GM12878 (cell line): Measurements from ENCODE around the gene ATP2B1. TPM values are rescaled to one million over a fixed set of nuclear protein-coding genes. Genes with fewer than 3 reads are reported as not detected.

ENCODE experiments used
- ATAC-seq: fragments of 200-7000 bp; cut with Tn5 transposase; 3 replicates; pipeline ENCODE4 v1.9.1; 2020; ENCODE audit warnings: mild to moderate bottlenecking, moderate library complexity
- BruUV-seq: library from RNA; stranded (reverse); fragments of 400-500 nt; replicated peaks from 2 replicates; lab custom pipeline; 2021; lab: Mats Ljungman, UMichigan
- CTCF ChIA-PET: fragments of 300-600 bp; sonication (Branson Sonifier 250); formaldehyde crosslinking; extraction: SDS; loops from one replicate; lab custom pipeline; 2021; ENCODE audit warnings: inconsistent platforms; lab: Yijun Ruan, JAX
- POLR2A ChIA-PET: fragments of 350-600 bp; formaldehyde crosslinking; extraction: SDS; loops from one replicate; lab custom pipeline; 2021; ENCODE audit warnings: inconsistent platforms; lab: Charles Lee
- RAD21 ChIA-PET: fragments of 300-600 bp; sonication (Branson Sonifier 250); formaldehyde crosslinking; loops from one replicate; lab custom pipeline; 2023; ENCODE audit warnings: antibody characterized with exemption; ENCODE audit not compliant: unreplicated experiment; lab: Charles Lee
- SMC1A ChIA-PET: fragments of 300-600 bp; sonication (Branson Sonifier 250); formaldehyde crosslinking; loops from one replicate; lab custom pipeline; 2023; ENCODE audit not compliant: unreplicated experiment, uncharacterized antibody; lab: Charles Lee
- DNase-seq: peaks from one replicate; pipeline ENCODE4 v3.0.0-alpha.2; 2011; ENCODE audit warnings: low read depth, low spot score
- FAIRE-seq: peaks from 3 replicates; lab custom pipeline; 2011; peaks lifted over from hg19 to GRCh38; lab: Jason Lieb, UNC
- H2AFZ ChIP-seq: 2 replicates; pipeline ENCODE4 v1.6.0; 2011; ENCODE audit warnings: low read depth, low read length, control low read depth; ENCODE audit not compliant: control insufficient read depth
- H3K27ac ChIP-seq: 2 replicates; pipeline ENCODE4 v1.5.1; 2011; ENCODE audit warnings: control low read depth; ENCODE audit not compliant: control insufficient read depth, insufficient read depth
- H3K27me3 ChIP-seq, 2 experiments: replicated peaks in 1 of 2; 2 replicates each; pipeline versions ENCODE4 v1.6.0 to v1.6.1; 2011; ENCODE audit warnings: low read length in 1 of 2; ENCODE audit not compliant: control insufficient read depth in 2 of 2, insufficient read depth in 2 of 2
- H3K36me3 ChIP-seq, 2 experiments: 2 replicates each; pipeline ENCODE4 v1.5.1; 2011; ENCODE audit warnings: low read length in 1 of 2; ENCODE audit not compliant: control insufficient read depth in 2 of 2, insufficient read depth in 2 of 2
- H3K4me1 ChIP-seq: 2 replicates; pipeline ENCODE4 v1.6.1; 2011; ENCODE audit warnings: mild to moderate bottlenecking, low read length, moderate library complexity, mixed read lengths; ENCODE audit not compliant: control insufficient read depth, insufficient read depth
- H3K4me2 ChIP-seq: 2 replicates; pipeline ENCODE4 v1.6.0; 2011; ENCODE audit warnings: control low read depth; ENCODE audit not compliant: control insufficient read depth, insufficient read depth
- H3K4me3 ChIP-seq: fragments of 200-600 bp; sonication (generic); 2 replicates; pipeline ENCODE4 v1.5.1; 2016
- H3K79me2 ChIP-seq: 2 replicates; pipeline ENCODE4 v1.6.0; 2011; ENCODE audit warnings: low read length; ENCODE audit not compliant: control insufficient read depth, insufficient read depth
- H3K9ac ChIP-seq: 2 replicates; pipeline ENCODE4 v1.8.0; 2011; ENCODE audit warnings: low read length, control low read depth, mixed read lengths; ENCODE audit not compliant: control insufficient read depth, insufficient read depth
- H3K9me3 ChIP-seq: replicated peaks from 3 replicates; pipeline ENCODE4 v1.5.1; 2011; ENCODE audit warnings: mild to moderate bottlenecking, low read length; ENCODE audit not compliant: control insufficient read depth, insufficient read depth
- H4K20me1 ChIP-seq: 2 replicates; pipeline ENCODE4 v1.6.0; 2011; ENCODE audit not compliant: control insufficient read depth, insufficient read depth
- CHD1 ChIP-seq: IDR thresholded peaks from 2 replicates; pipeline ENCODE4 v1.6.1; 2012; ENCODE audit warnings: low read depth, low read length, improper control_type of control experiment
- CREM ChIP-seq: IDR thresholded peaks from 2 replicates; pipeline ENCODE4 v1.6.1; 2014; ENCODE audit warnings: antibody characterized with exemption, low read depth
- MEF2B ChIP-seq: fragments of 450-650 bp; IDR thresholded peaks from 2 replicates; pipeline ENCODE4 v1.6.1; 2018; ENCODE audit warnings: mild to moderate bottlenecking, moderate library complexity; ENCODE audit not compliant: partially characterized antibody, poor library complexity, severe bottlenecking
- POU2F2 ChIP-seq: IDR thresholded peaks from 3 replicates; pipeline ENCODE4 v1.6.1; 2011; ENCODE audit warnings: low read depth, mild to moderate bottlenecking, low read length, borderline replicate concordance
- SMAD1 ChIP-seq: fragments of 450-650 bp; IDR thresholded peaks from 2 replicates; pipeline ENCODE4 v1.6.1; 2018; ENCODE audit warnings: mild to moderate bottlenecking, low read depth; ENCODE audit not compliant: partially characterized antibody
- WGBS: methylation state at CpG from one replicate; pipeline ENCODE4 v1.1.6; 2016; ENCODE audit warnings: low lambda C conversion rate; ENCODE audit not compliant: insufficient replicate concordance, insufficient coverage; ENCODE audit errors: missing lambda C conversion rate; 5-methylcytosine and 5-hydroxymethylcytosine counted together
- in situ Hi-C: fragments of 300-500 bp; cut with MboI; formaldehyde crosslinking; loops from 9 replicates; pipeline ENCODE4 v1.14.3; 2018; ENCODE audit warnings: mixed read lengths
- intact Hi-C: fragments of 100-400 bp; cut with micrococcal nuclease; formaldehyde crosslinking; loops from one replicate; pipeline ENCODE4 v1.14.2; 2022; ENCODE audit not compliant: unreplicated experiment
- polyA plus RNA-seq, 11 experiments: library from polyadenylated mRNA; depleted of rRNA in 4 of 11; unstranded in 6 of 11; stranded (reverse) in 5 of 11; fragments of >200 nt; fragmentation: Nextera tagmentation in 4 of 11; fragmentation: Illumina TruSeq in 1 of 11; extraction: Ambion mirVana in 4 of 11; extraction: Trizol in 1 of 11; gene quantifications; 1 replicate in 1 of 11; 2 replicates in 10 of 11; pipeline versions ENCODE4 v1.2.1 to v1.2.3, GENCODE V29; 2011 to 2016; ENCODE audit warnings: inconsistent platforms in 2 of 11, missing spikeins in 2 of 11, low read depth in 1 of 11
- total RNA-seq, 4 experiments: library from RNA; depleted of rRNA in 3 of 4; stranded (reverse); fragments of >200 nt in 3 of 4; fragmentation: Illumina TruSeq in 1 of 4; extraction: Trizol in 1 of 4; gene quantifications; 2 replicates each; pipeline versions ENCODE4 v1.2.1 to v1.2.3, GENCODE V29; 2013 to 2021
- TF ChIP-seq, protein P1 (sequence below): fragments of 450-650 bp; IDR thresholded peaks from 2 replicates; pipeline ENCODE4 v1.6.1; 2017; ENCODE audit warnings: mild to moderate bottlenecking, moderate library complexity
- TF ChIP-seq, protein P2 (sequence below): fragments of 450-650 bp; IDR thresholded peaks from 2 replicates; pipeline ENCODE4 v1.6.1; 2014; ENCODE audit warnings: mild to moderate bottlenecking
- TF ChIP-seq, protein P3 (sequence below): IDR thresholded peaks from 2 replicates; pipeline ENCODE4 v1.6.1; 2012; ENCODE audit warnings: mild to moderate bottlenecking, low read depth, low read length

The ATP2B1 gene
- total and polyA plus RNA-seq, 10 of the 15 experiments (the other 5 are each of a cell fraction or from before 2014, with no cell fraction given) = 15.9 to 67.8 (median 48.5) TPM

DNA sequence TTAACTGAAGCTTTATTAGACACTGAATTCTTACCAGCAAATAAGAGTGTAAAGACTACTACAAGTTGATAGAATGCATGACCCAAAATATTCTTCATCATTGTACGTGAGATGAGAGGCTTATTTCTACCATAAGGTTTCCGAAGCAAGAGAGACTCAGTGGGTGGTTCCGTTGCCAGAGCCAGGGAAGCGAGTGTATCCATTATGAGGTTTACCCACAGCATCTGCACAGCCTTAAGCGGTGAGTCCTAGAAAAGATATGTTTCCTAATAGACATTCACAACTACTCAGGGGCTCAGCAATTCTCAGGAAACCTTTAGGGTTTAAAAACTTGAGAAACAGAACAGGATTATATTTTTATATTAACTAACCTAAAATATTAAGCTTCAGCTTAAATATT is 105.0 kb downstream of the ATP2B1 start:
- ChIA-PET POLR2A (no interaction called here), SMC1A (interaction anchor here (0.8 to 1.5 kb wide), 8 partner anchors 9 to 410 kb away, joined by 3 to 6 read pairs (median 4); no protein-coding TSS in a partner anchor), CTCF (interaction anchor here (0.7 to 2.9 kb wide), 6 partner anchors 9 to 409 kb away, joined by 3 to 6 read pairs (median 4); no protein-coding TSS in a partner anchor), RAD21 (interaction anchor here (1.1 kb wide), 1 partner anchor 61 kb away, joined by 3 read pairs; no protein-coding TSS in a partner anchor)
- ATAC-seq = no peak
- no TSS peak for BruUV-seq
- Histone ChIP-seq H3K27ac (no peak overlapping the region), H3K27me3 (no peaks in the 10 kb centered on the region), H4K20me1 (no peaks in the 10 kb centered on the region), H2AFZ (no peak overlapping the region), H3K4me3 (no peak overlapping the region), H3K4me1 (no peaks in the 10 kb centered on the region), H3K9me3 (no peaks in the 10 kb centered on the region), H3K79me2 (no peaks in the 10 kb centered on the region), H3K4me2 (no peak overlapping the region), H3K9ac (no peak overlapping the region), H3K36me3 (peaks cover 2 to 4% of the 10 kb centered on the region in 2 experiments)
- no peak for TF ChIP-seq SMAD1
- no peak for TF ChIP-seq CREM
- TF ChIP-seq, protein P1, sequence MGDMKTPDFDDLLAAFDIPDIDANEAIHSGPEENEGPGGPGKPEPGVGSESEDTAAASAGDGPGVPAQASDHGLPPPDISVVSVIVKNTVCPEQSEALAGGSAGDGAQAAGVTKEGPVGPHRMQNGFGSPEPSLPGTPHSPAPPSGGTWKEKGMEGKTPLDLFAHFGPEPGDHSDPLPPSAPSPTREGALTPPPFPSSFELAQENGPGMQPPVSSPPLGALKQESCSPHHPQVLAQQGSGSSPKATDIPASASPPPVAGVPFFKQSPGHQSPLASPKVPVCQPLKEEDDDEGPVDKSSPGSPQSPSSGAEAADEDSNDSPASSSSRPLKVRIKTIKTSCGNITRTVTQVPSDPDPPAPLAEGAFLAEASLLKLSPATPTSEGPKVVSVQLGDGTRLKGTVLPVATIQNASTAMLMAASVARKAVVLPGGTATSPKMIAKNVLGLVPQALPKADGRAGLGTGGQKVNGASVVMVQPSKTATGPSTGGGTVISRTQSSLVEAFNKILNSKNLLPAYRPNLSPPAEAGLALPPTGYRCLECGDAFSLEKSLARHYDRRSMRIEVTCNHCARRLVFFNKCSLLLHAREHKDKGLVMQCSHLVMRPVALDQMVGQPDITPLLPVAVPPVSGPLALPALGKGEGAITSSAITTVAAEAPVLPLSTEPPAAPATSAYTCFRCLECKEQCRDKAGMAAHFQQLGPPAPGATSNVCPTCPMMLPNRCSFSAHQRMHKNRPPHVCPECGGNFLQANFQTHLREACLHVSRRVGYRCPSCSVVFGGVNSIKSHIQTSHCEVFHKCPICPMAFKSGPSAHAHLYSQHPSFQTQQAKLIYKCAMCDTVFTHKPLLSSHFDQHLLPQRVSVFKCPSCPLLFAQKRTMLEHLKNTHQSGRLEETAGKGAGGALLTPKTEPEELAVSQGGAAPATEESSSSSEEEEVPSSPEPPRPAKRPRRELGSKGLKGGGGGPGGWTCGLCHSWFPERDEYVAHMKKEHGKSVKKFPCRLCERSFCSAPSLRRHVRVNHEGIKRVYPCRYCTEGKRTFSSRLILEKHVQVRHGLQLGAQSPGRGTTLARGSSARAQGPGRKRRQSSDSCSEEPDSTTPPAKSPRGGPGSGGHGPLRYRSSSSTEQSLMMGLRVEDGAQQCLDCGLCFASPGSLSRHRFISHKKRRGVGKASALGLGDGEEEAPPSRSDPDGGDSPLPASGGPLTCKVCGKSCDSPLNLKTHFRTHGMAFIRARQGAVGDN = no peak
- no peak for TF ChIP-seq CHD1
- TF ChIP-seq, protein P2, sequence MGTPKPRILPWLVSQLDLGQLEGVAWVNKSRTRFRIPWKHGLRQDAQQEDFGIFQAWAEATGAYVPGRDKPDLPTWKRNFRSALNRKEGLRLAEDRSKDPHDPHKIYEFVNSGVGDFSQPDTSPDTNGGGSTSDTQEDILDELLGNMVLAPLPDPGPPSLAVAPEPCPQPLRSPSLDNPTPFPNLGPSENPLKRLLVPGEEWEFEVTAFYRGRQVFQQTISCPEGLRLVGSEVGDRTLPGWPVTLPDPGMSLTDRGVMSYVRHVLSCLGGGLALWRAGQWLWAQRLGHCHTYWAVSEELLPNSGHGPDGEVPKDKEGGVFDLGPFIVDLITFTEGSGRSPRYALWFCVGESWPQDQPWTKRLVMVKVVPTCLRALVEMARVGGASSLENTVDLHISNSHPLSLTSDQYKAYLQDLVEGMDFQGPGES = no peak
- TF ChIP-seq, protein P3, sequence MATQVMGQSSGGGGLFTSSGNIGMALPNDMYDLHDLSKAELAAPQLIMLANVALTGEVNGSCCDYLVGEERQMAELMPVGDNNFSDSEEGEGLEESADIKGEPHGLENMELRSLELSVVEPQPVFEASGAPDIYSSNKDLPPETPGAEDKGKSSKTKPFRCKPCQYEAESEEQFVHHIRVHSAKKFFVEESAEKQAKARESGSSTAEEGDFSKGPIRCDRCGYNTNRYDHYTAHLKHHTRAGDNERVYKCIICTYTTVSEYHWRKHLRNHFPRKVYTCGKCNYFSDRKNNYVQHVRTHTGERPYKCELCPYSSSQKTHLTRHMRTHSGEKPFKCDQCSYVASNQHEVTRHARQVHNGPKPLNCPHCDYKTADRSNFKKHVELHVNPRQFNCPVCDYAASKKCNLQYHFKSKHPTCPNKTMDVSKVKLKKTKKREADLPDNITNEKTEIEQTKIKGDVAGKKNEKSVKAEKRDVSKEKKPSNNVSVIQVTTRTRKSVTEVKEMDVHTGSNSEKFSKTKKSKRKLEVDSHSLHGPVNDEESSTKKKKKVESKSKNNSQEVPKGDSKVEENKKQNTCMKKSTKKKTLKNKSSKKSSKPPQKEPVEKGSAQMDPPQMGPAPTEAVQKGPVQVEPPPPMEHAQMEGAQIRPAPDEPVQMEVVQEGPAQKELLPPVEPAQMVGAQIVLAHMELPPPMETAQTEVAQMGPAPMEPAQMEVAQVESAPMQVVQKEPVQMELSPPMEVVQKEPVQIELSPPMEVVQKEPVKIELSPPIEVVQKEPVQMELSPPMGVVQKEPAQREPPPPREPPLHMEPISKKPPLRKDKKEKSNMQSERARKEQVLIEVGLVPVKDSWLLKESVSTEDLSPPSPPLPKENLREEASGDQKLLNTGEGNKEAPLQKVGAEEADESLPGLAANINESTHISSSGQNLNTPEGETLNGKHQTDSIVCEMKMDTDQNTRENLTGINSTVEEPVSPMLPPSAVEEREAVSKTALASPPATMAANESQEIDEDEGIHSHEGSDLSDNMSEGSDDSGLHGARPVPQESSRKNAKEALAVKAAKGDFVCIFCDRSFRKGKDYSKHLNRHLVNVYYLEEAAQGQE = no peak
- TF ChIP-seq POU2F2 = no peak
- TF ChIP-seq MEF2B = no peak
- in situ Hi-C loops (no loop called here), intact Hi-C loops (no loop called here)
- DNase-seq = no peak
- FAIRE-seq = no peak
- 98% methylated on average over 5 of the region's 5 CpGs for WGBS
